22Rv1 (cell line): Measurements from ENCODE around the gene KCNF1.

ENCODE experiments used
- CTCF ChIP-seq: fragments of 450-650 bp; IDR thresholded peaks from 2 replicates; pipeline ENCODE4 v1.5.1; 2017; ENCODE audit warnings: mild to moderate bottlenecking
- ZFX ChIP-seq: fragments of 450-650 bp; IDR thresholded peaks from 2 replicates; pipeline ENCODE4 v1.6.1; 2017; ENCODE audit warnings: antibody characterized with exemption, borderline replicate concordance

DNA sequence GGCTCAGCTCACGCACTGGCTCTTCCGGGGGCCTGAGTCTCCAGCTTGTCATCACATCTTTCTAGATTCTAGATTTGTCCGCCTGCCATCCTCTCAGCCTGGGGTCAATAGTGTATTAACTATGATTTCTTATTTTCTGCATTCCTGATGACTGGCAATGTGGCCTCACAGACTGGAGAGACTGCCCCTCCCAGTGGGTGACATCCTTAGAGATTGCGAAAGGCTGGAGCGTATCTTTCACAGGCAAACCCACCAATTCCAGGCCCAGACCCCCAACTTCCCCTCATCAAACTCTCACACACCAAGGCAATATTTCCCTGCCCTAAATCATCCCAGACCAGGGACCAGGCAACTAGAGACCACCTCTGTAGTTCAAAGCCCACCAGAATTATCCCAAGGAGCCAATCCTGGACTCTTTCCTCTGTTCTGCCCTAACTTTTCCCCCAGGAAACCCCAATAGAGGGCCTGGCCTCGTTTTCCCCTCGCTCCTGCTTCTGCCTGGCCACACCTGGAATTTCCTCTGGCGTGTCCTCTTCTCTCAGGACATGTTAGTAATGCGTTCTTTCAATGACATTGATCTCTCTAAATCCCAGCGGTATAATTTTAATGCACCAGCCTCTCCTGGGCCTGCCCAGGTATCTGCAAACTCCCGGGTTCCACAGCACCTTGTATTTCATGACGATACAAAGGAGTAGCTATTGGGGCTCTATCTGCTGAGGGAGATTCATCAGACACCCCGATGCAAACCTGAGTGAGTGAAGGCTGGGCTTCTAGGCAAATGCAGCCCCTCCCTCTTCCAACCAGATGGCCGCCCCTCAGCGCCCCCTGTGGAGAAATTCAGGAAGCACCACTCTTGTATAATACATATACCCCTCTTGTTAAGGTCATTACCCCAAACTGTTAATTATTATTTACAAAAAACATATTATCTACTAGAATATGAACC, 2.4 kb upstream of the KCNF1 start:
- TF ChIP-seq CTCF = peak; percentile 74
- no peak for TF ChIP-seq ZFX
